GM18868 (cell line): ENCODE data around the gene SPATA19.

Experiments used
- ATAC-seq: cut with Tn5 transposase; IDR thresholded peaks from one replicate; pipeline ENCODE4 v1.9.1; 2021; ENCODE audit warnings: mild to moderate bottlenecking, moderate library complexity; ENCODE audit not compliant: unreplicated experiment

The SPATA19 gene

DNA sequence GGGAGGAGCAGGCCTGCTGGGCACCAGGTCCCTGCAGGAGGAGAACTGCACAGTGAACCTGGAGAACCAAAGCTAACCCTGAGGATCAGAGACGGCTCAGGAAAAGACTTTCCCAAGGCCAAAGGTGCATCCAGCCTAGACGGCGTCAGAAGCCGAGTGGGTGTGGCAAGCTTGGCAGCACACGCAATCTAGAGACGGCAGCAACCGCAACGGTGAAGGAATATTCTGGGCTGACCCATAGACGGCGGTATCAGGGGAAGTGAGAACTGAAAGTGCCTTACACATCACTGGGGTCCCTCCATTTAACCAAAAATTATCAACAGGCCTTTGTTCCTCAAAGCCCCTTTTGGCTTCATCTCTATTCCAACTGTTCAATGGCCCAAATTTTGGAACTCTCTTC is 26.2 kb downstream of the SPATA19 start:
- ATAC-seq, result no peak

DNA sequence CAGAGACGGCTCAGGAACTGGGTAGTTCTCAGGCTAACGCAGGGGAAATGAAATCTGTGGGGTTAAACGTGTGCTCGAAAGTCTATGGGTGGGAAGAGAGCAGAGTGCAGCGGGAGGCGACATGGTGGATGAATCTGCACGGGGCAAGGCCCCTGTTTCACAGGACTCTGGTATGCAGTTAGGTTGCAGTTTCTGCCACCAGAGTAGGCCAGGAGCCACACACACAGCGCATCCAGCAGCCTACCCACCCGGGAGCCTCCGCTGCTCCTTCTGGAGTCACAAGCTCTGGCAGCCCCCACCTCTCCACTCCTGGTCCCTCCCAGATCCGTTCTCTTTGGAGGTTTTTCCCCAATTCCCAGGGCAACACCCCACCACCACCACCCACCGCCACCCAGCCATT is 27.0 kb downstream of the SPATA19 start:
- ATAC-seq, result no peak

DNA sequence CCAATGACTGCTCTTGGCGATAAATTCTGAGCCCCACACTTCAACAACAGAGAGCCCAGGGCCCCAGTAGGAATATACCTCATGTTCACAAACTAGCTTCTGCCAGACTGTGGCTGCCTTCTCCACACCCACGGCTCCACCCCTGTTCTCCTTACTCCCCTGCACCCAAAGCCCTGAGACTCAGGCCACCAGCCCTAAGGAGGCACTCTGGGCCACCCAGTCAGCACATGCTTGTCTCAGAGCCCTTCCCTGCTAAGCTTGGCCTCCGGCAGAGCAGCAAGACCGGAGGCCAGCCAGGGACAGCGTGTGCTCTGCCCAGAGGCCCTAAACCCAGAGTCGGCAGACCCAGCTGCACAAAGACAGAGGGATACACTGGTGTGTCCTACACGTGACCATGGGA is 27.9 kb downstream of the SPATA19 start:
- no peak for ATAC-seq

DNA sequence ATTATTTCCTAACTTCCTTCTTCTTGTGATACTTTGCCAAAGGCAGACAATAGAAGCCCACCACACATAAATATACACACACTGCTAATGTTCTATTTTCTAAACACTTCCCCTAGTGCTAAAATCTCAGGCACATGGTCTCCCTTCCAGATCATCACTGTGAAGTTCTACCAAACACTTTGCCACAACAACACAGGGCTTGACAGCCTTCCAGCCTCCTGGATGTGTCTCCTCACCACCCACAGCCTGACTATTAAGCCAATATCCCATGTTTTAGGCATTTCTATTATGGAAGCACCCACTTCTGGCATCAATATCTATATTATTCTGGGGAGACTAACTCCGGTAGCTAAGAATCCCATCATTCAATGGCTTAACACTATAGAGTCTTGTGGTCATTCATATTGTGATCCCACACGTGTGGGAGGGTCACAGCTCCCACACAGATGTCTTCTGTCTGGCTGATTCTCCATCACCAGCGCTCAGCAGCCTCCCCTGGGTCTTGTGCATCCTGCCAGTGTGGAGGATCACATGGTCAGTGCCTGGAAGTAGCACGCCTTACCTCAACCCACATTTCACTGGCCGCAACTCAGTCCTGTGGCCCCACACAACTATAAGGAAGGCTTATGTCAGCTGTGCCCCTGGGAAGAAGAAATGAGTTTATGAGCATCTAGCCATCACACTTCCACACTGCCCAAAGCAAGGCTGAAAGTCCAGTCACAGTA is 29.0 kb downstream of the SPATA19 start:
- no peak for ATAC-seq

DNA sequence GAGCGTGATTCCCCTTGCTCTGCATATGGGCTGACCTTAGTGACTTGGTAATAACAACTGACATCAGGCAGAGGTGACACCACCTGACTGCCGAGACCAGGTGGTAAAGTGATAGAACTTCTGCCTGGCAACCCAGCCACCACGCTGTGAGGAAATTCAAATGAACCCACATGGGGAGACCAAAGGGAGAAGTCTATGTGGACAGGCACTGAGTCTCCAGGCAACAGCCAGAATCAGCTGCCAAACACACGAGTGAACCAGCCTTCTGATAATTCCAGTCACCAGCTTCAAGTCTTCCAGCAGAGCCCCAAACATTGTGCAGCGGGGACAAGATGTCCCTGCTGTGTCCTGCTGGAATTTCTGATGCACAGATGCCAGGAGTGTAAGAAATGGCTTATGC is 29.7 kb downstream of the SPATA19 start:
- no peak for ATAC-seq

DNA sequence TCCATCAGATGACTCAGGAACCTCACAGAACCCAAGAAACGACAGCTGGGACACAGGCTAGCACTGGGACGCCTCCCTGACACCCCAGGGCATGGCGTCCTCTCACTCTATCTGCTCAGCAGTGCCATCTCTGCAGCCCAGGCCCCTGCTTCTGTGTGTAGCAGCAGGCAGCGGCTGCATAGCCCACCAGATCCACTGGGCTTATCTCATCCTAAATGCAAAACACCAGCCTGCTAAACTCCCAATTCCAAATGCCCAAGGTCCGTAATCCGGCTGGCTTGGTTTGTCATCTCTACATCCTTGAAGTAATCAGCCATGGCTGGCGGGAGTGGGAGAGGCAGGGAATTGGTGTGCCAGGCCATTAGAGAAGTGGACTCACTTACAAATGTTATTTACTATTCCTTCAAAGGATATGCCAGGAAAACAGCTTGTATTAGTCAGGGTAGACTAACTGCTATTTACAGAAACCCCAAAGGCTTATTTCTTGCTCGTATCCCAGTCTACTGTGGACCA is 30.7 kb downstream of the SPATA19 start:
- ATAC-seq, result no peak

DNA sequence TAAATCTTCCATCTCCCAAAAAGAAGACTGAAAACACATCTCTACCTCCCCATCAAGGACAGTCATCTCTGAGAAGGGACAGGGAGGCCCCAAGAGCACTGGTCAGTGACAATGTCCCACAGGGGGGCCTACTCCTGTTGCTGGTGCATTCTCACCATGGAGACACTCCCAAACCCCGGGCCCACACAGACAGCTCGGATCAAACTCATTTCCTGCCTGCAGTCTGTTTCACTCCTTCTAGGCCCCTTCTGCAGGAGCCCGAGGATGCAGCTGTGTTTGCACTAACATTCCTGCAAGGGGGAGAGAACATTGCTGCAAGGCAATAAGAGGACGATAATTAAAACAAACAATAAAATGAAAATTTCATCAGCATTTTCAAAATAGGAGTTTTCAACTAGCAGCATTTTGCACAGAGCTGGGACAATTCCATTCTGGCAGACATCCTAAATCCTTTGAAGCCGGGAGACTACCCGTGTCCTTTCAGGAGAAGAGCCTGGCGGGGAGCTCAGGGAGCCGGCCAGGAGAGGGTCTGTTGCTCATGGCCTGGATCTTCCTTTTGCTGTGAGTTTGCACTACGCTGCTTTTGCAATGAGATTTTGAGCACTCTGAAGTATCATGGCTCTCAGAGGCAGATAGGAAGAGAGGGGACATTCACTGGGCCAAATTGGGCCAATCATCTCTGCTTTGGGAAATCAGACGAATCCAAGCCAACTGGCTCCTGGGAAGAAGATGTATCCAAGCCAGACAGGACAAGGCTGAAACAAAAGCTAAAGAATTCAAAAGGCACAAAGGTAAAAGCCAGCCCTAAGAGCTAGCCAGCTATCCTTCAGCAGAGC is 33.2 kb downstream of the SPATA19 start:
- ATAC-seq, result no peak

DNA sequence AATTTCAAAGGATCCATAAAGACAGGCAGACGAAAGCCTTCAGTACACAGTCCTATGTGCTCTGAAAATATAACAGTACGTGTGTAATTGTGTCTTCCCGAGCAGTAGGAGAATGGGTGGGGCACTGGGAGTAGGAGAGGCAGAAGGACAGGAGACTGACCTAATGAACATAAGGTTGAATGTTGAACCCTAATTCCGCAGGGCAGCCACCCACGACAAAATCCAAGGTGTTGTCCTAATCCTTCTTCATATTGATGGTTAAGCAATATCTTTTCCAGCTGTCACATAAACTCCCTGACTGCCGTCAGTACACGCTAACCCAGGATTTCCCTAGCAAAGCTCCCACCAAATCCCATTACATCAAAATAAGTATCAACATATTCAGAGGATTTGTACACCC is 34.5 kb downstream of the SPATA19 start:
- no peak for ATAC-seq

DNA sequence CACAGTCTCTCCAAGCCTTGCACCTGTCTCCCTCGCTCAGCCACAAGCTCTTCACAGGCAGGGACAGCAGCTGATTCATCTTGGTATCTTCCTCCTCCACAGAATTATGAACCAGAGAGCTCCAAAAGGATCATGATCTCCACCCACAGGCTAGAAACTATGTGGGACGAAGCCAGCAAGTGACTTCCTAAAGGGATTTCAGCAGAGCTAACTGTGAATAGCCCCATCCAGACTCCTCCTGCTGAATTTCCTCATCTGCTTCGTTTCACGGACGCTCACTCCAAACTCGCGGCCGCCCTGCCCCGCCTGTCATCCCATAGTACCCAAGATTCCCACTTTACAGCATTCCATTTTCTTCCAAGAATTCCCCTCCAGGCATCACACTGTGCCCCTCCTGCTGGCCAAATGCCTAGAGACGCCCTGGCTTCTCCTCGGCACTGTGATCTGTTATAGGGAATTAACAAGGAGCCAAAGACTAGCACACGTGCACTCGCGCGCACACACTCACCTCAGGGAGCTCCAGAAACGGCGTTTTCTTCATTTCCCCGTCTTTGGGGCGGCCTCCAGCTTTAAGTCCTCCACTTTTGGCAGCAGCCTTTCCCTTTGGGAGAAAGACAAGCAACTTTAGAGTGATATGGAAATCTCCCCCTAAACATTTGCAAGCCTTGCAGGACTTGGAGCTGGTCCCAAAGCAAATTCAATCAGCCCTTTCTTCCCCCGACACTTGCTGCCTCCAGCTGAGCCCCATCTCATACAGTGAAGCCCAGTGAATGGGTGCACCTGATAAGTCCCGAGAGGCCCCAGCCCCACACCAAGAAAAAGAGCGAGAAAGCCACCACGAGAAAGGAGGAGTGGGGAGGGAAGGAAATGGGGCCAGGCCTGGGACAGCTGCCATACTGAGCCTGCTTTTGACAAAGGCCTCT is 35.5 kb downstream of the SPATA19 start:
- ATAC-seq, result no peak

DNA sequence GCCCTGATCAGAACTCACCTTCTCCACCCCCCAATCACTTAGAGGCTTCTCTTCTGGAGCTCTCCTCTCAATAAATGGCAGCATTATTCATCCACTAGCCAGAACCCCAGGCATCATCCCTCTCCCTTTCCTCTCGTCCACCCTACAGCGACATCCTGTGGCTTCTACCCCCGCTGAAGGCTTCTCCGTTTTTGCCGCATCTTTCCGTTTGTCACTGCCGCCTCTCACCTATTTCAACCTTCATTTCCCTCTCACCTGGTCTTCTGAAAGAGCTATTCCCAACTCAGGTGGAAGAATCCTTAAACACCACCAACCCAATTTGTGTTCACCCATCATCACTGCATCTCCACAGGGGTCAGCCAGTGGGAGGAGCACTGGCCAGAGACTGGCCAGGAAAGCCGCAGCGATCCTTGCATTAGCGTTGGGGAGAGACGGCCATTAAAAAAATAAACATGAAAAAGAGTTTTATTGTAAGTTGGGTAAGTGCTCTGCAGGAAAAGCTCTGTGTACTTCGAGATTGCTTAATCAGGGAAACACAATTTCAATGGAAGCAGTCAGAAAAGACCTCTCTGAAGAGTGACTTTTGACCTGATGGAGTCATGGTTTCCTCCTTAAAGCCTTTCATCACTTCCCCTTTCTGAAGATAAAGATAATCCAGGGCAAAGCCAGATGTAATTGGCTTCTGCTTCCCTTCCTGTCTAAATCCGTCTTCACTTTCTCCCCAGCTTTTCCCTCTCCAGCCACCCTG is 36.7 kb downstream of the SPATA19 start:
- ATAC-seq, result no peak

DNA sequence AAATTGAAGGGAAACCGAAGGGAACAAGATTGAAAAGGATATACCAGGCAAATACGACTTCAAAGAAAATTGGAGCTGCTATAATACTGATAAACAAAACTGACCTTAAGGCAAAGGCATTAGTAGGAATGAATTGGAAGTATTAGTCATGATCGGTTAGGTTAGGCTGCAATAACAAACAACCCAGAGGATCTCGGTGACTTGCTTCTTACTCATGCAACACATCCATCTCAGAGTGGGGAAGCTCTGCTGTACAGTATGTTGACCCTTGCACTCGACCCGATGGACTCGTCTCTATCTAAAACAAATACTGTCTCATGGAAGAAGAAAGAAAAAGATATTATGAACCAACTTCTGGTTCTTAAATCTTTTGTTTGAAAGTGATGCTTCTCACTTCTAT is 42.3 kb downstream of the SPATA19 start:
- ATAC-seq, result no peak

DNA sequence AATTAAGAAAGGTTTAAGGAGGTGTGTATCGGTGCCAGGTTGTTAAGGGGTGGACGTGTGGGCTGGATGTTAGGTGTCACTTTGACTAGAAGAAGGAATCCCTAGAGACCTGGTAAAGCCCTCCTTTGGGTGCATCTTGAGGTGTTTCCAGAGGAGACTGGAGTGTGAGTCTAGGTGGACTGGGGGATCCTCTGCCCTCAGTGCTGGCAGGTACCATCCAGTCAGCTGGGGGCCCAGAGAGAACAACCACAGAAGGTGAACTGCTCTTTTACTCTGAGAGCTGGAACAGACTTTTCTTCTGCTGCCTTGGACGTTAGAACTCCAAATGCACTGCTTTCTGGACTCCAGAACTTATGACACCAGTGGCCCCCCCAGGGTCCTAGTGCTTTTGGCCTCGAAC is 44.0 kb downstream of the SPATA19 start:
- ATAC-seq, result no peak

DNA sequence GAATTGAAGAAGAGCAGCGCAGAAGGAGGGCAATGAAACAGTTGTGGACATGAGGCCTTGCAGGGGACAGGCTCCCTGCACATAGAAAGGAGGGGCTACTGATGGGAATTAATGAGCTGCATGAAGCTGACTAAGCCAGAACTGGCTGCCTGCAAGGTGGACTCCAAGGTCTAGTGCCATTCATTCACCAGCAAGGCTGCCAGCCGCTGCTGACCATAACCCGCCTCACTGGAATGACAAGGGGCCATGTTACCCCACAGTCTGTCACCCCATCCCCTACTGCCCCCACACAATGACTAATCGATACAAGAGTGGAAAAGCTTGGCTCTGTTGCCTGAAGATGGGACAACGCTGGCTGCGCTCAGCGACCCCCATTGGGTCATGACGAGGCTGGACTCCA is 44.6 kb downstream of the SPATA19 start:
- ATAC-seq, result no peak

DNA sequence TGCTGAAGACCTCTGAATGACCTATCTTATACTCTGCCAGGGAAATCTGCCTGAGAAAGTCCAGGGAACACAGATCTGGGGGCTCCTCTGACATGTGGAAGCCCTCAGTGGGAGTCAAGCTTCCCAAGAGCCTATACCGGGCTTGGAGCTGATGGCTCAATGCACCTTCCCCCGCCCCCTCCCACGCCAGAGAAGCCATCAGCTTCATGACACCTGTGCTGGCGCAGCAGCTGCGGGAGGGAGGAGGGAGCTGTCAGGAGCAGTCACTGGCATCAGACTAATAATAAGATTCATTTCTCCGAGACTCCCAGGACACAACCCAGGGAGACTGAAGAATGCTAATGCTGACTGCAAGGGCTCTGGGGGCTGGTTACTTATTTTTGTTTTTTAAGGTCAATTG is 47.8 kb downstream of the SPATA19 start:
- ATAC-seq, result no peak

DNA sequence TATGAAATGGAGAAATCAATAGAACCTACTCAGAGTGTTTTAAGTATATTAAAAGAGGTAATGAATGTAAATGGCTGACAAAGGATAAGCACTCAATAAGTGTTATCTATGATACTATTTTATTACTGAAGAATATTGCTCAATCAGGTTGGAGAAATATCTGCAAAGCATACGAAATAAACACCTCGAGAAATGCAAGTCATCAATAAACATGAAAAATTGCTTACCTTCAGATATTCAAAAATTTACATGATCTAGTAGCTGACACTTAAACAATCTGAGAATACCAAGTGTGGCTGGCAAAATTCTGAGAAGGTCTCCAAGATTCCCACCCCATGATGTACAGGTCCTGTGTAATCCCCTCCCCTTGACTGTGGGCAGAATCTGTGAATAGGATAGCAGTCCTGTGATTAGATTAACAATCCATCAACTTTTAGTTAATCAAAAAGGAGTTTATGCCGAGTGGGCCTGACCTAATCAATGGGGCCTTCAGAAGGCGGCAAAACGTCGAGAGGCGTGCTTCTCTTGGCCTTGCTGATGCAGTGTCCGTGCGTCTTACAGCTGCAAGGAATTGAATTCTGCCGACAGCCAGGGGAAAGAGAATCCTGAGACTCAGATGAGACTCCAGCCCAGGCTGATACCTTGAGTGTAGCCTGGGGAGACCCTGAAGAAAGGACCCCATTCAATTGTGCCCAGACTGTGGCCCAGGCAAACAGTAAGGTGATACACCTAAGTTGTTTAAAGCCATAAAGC is 49.1 kb downstream of the SPATA19 start:
- no peak for ATAC-seq

DNA sequence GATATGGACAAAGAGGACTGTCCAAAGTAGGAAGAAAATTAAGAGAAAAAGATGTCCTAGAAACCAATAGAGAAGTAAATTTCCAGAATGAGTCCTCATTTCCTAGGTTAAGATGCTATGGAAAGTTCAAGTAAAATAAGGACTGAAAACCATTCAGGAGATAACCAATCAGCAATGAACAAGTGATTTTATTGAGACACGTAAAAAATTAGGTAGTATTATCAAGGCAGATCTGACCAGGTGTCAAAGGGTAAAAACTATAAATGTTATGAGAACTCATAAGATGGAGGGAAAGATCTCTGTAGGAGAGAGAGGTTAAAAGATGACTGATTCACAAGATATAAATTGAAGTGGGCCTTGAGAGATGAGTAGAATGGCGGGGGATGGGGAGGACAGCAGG is 50.2 kb downstream of the SPATA19 start:
- no peak for ATAC-seq

DNA sequence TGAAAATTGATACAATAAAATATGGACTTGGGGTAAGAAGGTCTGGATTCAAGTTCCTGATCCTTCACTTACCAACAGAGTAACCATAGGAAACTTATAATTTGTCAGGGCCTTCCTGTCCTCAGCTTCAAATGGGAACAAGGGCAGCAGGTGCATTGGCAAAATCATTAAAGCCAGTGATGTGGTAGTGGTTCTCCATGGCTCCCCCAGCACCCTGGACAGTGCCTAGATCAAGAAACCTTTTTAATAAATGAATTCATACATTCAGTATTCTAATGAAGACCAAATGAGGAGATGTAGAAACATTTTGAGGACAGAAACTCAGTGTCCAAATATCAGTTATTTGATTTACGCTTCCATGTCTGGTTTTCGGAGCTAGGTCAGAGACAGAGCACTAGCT is 51.1 kb downstream of the SPATA19 start:
- no peak for ATAC-seq

DNA sequence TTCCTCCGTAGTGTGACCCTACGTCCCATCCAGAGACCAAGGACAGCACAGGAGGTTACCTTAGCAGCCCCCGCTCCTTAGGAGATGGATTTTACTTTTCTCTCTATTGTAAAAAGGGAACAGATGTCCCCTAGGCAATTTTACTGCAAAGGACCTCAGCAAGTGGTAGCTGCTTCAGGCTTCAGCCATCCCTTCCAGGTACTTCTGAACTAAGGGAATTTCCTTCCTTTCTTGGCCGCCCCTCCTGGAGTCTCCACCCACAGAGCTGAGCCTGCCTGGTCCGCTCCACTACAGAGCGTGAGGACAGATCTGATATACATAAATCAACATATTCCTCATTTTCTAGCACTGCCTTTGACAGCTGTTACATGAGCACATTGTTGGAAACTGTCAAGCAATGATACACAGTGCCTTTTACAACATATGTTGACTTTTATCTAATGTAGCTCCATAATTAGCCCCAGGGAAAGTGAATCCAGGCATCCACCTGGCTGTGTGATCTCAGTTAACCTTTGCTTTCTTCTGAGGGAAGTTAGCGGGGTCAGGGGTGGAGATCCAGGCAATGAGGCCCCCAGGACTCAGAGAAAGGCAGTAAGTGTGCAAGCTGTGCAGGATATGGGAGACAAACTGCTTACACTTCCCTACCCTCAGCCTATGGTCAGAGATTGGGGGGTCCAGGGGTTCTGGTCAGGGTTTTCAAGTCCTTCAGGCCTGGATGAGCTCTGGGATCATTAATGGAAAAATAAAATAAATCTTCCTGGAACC is 51.9 kb downstream of the SPATA19 start:
- no peak for ATAC-seq

DNA sequence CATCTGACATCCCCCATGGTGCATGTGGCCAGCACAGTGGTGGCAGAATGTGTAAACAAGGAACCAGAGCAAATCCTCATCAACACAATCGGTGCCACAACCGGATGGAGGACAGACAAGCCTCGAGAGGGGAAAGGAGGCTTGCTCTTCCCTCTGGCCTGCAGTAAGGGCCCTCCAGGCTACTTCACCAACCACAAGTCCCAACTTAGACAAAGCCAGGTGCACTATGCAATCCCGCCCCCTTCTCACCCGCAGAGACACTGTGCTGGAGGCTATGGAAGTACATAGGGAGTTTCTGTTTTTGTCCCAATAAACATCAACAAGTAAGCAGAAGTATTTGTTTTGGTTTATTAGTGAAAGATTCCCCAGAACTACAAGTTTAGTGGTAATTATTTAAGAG is 54.3 kb downstream of the SPATA19 start:
- ATAC-seq, result no peak
